Activated T-helper 17 cell treated with anti-CD3 and anti-CD28 coated beads, Interleukin-2, amount 50 U/mL, for 72 hours (primary cell): ENCODE results near the gene TAMALIN. TPM values are rescaled to one million over a fixed set of nuclear protein-coding genes. Genes with fewer than 3 reads are reported as not detected.

Experiments used
- ATAC-seq: fragments of 150-1000 bp; cut with Tn5 transposase; replicated peaks from 2 replicates; pipeline ENCODE4 v1.10.0; 2021; ENCODE audit warnings: mild to moderate bottlenecking, moderate library complexity
- H3K27ac Mint-ChIP-seq: one replicate; pipeline ENCODE4 v1.8.0; 2022; ENCODE audit warnings: mixed read lengths
- H3K27me3 Mint-ChIP-seq: one replicate; pipeline ENCODE4 v1.8.0; 2022; ENCODE audit warnings: mixed read lengths
- H3K36me3 Mint-ChIP-seq: one replicate; pipeline ENCODE4 v1.8.0; 2022; ENCODE audit warnings: low read depth, mild to moderate bottlenecking, mixed read lengths
- H3K4me1 Mint-ChIP-seq: one replicate; pipeline ENCODE4 v1.8.0; 2022; ENCODE audit warnings: mixed read lengths
- H3K4me3 Mint-ChIP-seq: one replicate; pipeline ENCODE4 v1.8.0; 2022; ENCODE audit warnings: mild to moderate bottlenecking, mixed read lengths
- H3K9me3 Mint-ChIP-seq: one replicate; pipeline ENCODE4 v1.8.0; 2022; ENCODE audit warnings: mixed read lengths
- total RNA-seq, 2 donors: library from RNA; stranded (reverse); gene quantifications; one replicate each; pipeline ENCODE4 v1.2.3, GENCODE V29; 2022

Gene TAMALIN
- total RNA-seq, 2 donors from 2014 or later: 3.5 to 26.3 TPM

GRCh38 chr12:52003016-52003550, 3.7 kb upstream of the TAMALIN start:
- H3K27ac Mint-ChIP-seq: no peak overlapping the region
- no peak overlapping the region for H3K4me3 Mint-ChIP-seq
- no peaks in the 10 kb centered on the region for H3K9me3 Mint-ChIP-seq
- no peak for ATAC-seq
- peaks cover 9% of the 10 kb centered on the region for H3K36me3 Mint-ChIP-seq
- H3K4me1 Mint-ChIP-seq: no peaks in the 10 kb centered on the region
- H3K27me3 Mint-ChIP-seq: no peaks in the 10 kb centered on the region

- no peak for ATAC-seq
- peaks cover 14% of the 10 kb centered on the region for H3K36me3 Mint-ChIP-seq
- no peaks in the 10 kb centered on the region for H3K27me3 Mint-ChIP-seq
- no peaks in the 10 kb centered on the region for H3K9me3 Mint-ChIP-seq
- no peak overlapping the region for H3K27ac Mint-ChIP-seq
- H3K4me3 Mint-ChIP-seq: no peak overlapping the region
- peaks cover 4% of the 10 kb centered on the region for H3K4me1 Mint-ChIP-seq
Observed at GRCh38 chr12:52003591-52003990, 3.2 kb upstream of the TAMALIN start.

GRCh38 chr12:52004042-52004648, 2.6 kb upstream of the TAMALIN start:
- ATAC-seq: no peak
- Mint-ChIP-seq H3K27me3 (no peaks in the 10 kb centered on the region), H3K4me1 (peaks cover 4% of the 10 kb centered on the region), H3K36me3 (peaks cover 20% of the 10 kb centered on the region), H3K9me3 (no peaks in the 10 kb centered on the region), H3K4me3 (no peak overlapping the region), H3K27ac (no peak overlapping the region)

- peaks cover 4% of the 10 kb centered on the region for H3K4me1 Mint-ChIP-seq
- no peak for ATAC-seq
- peak overlapping the region; percentile 78 for H3K4me3 Mint-ChIP-seq
- H3K36me3 Mint-ChIP-seq: peaks cover 25% of the 10 kb centered on the region
- no peaks in the 10 kb centered on the region for H3K9me3 Mint-ChIP-seq
- no peaks in the 10 kb centered on the region for H3K27me3 Mint-ChIP-seq
- no peak overlapping the region for H3K27ac Mint-ChIP-seq
Observed at GRCh38 chr12:52005218-52005902, 1.4 kb upstream of the TAMALIN start.

- ATAC-seq: peak; percentile 16
- no peaks in the 10 kb centered on the region for H3K9me3 Mint-ChIP-seq
- H3K36me3 Mint-ChIP-seq: peaks cover 32% of the 10 kb centered on the region
- no peak overlapping the region for H3K27ac Mint-ChIP-seq
- H3K4me3 Mint-ChIP-seq: peak overlapping the region; percentile 78
- H3K27me3 Mint-ChIP-seq: no peaks in the 10 kb centered on the region
- peaks cover 4% of the 10 kb centered on the region for H3K4me1 Mint-ChIP-seq
Observed at GRCh38 chr12:52005903-52006703, 643 bp upstream of the TAMALIN start.

DNA sequence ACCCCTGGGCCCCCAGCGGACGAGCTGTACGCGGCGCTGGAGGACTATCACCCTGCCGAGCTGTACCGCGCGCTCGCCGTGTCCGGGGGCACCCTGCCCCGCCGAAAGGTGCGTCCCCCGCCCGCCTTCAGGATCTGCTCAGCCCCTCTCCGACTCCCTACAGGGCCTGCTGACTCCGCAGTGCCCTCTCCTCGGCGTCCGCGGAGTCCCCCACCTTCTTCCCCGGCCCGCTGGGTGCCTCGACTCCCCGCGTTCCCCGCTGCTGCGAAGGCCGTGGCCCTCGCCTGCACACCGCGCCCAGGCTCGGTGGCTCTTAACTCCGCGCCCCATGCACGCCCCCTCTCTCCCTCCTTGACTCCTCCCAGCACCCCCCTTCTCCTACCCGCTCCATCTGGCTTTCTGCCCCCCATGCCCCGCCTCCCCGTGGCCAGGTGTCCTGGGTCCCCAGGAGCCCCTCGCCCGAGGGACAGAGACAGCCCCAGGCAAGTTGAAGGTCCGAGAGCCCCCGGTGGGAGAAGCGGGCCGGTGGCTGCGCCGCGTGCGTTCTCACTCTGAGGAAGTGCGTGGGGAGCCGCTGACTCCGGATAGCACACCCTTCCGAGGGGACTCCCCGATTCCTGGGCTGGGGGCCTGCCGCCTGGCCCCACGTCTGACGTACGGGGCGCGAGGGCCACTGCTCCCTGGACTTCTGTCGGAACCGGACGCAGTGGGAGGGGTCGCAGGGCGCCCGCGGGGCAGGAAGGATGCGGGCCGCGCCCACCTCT, 594 bp downstream of the TAMALIN start:
- peak overlapping the region; percentile 78 for H3K27ac Mint-ChIP-seq
- H3K4me1 Mint-ChIP-seq: peaks cover 4% of the 10 kb centered on the region
- peaks cover 44% of the 10 kb centered on the region for H3K36me3 Mint-ChIP-seq
- no peaks in the 10 kb centered on the region for H3K27me3 Mint-ChIP-seq
- ATAC-seq: peak; percentile 64
- no peaks in the 10 kb centered on the region for H3K9me3 Mint-ChIP-seq
- H3K4me3 Mint-ChIP-seq: peak overlapping the region; percentile 80

DNA sequence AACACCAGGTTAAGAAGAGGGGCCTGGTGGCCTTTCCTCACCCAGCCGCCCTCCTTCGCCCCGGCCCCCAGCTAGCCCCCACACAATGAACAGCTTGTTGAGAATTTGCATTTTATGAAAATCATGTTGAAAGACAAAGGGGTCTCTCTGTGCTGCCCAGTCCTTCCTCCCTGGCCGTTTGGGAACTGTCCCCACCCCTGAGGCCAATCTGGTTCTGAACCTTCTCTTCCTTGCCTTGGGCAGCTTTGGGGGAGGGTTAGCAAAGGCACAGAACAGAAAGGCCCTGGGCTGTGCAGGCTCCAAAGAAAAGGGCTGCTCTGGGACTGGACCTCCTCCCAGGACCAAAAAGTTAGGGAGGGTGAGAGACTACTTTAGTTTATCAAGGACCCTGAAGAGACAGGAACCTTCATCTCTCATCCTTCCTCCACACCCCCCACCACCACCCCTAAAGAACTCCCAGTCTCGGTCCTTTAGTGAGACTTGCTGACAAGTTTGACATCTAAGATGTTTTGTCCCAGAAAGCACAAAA, 1.3 kb downstream of the TAMALIN start:
- Mint-ChIP-seq H3K27me3 (no peaks in the 10 kb centered on the region), H3K36me3 (peaks cover 48% of the 10 kb centered on the region), H3K4me1 (peaks cover 4% of the 10 kb centered on the region), H3K27ac (peak overlapping the region; percentile 78), H3K9me3 (no peaks in the 10 kb centered on the region), H3K4me3 (peak overlapping the region; percentile 80)
- ATAC-seq: no peak

DNA sequence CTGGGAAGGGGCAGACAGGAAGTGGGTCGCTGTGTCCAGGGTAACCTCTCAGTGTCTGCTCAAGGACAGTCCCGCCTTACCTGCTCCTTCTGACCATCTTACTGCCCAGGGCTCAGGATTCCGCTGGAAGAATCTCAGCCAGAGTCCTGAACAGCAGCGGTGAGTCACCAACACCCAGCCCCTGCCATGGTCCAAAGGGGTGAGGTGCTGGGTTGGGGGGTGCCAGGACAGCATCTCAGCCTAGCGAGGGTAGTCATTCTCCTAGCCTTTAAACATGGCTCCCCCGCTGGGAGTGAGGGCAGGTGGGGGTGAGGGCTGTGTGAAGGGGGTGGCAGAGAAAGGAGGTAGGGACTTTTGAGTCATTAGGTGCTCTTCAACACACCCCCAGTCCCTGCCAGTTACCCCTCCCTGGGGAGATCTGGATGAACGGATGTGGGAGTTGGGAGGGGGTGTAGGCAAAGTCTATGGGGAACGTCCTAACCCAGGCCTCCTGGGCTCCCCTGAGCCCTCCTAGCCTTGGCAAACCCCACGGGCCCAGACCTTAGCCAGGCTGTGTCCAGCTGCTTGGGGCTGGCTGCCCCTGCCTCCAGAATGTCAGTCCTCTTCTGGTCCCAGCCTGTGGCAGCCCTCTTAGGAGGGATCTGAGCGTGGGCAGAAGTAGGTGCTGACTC, 2.5 kb downstream of the TAMALIN start:
- Mint-ChIP-seq H3K36me3 (peaks cover 59% of the 10 kb centered on the region), H3K4me1 (peaks cover 4% of the 10 kb centered on the region)

GRCh38 chr12:52010152-52010622, 3.4 kb downstream of the TAMALIN start:
- H3K27ac Mint-ChIP-seq: no peak overlapping the region
- H3K27me3 Mint-ChIP-seq: no peaks in the 10 kb centered on the region
- no peaks in the 10 kb centered on the region for H3K9me3 Mint-ChIP-seq
- no peak overlapping the region for H3K4me3 Mint-ChIP-seq
- ATAC-seq: no peak
- peaks cover 60% of the 10 kb centered on the region for H3K36me3 Mint-ChIP-seq
- peaks cover 4% of the 10 kb centered on the region for H3K4me1 Mint-ChIP-seq

More for the DNA sequence above, 2.5 kb downstream of the TAMALIN start:
- Mint-ChIP-seq H3K27ac (no peak overlapping the region), H3K9me3 (no peaks in the 10 kb centered on the region), H3K27me3 (no peaks in the 10 kb centered on the region), H3K4me3 (peak overlapping the region; percentile 80)
- ATAC-seq: no peak

DNA sequence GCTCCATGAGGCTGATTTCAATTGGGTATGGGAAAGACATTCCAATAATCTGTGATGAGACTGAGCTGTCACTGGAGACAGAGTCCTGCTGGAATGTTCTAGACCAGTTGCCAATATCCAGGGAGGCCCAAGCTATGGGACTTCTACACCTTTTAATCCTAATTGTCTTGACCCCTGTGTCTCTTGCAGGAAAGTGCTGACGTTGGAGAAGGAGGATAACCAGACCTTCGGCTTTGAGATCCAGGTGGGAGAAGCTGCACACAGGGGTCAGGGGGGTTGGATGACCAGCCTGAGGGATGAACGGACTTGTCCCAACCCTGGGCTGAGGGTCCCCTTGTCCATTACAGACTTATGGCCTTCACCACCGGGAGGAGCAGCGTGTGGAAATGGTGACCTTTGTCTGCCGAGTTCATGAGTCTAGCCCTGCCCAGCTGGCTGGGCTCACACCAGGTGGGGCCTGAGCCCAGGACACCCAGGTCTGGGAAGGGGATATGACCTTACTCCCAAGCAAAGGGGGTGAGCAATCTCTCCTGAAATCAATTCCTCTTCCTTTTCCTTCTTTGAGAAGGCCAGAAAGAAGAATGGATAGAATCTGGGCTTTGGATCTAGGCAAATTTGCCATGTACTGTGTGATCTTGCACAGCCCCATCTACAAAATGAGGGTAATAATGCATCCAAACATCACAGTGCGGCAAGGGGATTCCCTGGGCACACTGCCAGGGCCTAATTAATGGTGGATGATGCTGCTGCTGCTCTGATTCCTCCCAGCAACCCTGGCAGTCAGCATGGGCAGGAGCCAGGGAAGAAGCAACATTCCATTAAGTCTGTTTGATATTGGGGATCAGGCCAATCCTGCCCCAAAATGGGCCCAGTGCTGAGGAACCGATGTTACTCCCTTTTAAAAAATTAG, 4.2 kb downstream of the TAMALIN start:
- no peak for ATAC-seq
- no peaks in the 10 kb centered on the region for H3K9me3 Mint-ChIP-seq
- H3K4me3 Mint-ChIP-seq: no peak overlapping the region
- no peaks in the 10 kb centered on the region for H3K27me3 Mint-ChIP-seq
- H3K4me1 Mint-ChIP-seq: peaks cover 4% of the 10 kb centered on the region
- peaks cover 62% of the 10 kb centered on the region for H3K36me3 Mint-ChIP-seq
- no peak overlapping the region for H3K27ac Mint-ChIP-seq

DNA sequence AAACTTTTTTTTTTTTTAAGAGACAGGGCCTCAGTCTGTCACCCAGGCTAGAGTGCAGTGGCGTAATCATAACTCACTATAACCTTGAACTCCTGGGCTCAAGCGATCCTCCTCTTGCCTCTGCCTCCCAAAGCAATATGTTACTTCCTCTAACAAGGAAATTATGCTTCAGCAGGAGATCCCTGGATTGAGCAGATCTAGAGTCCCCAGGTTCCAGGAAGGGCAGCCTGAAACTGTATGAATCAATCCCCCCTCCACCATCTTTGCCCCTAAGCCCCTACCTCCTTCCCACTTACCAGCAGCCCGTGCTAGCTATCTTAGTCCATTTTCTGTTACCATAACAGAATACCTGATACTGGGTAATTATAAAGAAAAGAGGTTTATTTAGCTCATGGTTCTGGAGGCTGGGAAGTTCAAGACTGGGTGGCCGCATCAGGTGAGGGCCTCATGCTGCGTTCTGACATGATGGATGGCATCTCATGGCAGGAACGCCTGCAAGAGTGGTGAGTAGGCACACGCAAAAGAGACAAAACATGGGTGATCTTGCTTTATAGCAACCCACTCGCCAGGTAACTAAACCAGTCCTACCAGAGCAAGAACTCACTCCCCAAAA, 5.0 kb downstream of the TAMALIN start:
- Mint-ChIP-seq H3K4me1 (peaks cover 4% of the 10 kb centered on the region), H3K4me3 (no peak overlapping the region), H3K9me3 (no peaks in the 10 kb centered on the region), H3K27me3 (no peaks in the 10 kb centered on the region), H3K27ac (no peak overlapping the region), H3K36me3 (peaks cover 70% of the 10 kb centered on the region)
- ATAC-seq: no peak

DNA sequence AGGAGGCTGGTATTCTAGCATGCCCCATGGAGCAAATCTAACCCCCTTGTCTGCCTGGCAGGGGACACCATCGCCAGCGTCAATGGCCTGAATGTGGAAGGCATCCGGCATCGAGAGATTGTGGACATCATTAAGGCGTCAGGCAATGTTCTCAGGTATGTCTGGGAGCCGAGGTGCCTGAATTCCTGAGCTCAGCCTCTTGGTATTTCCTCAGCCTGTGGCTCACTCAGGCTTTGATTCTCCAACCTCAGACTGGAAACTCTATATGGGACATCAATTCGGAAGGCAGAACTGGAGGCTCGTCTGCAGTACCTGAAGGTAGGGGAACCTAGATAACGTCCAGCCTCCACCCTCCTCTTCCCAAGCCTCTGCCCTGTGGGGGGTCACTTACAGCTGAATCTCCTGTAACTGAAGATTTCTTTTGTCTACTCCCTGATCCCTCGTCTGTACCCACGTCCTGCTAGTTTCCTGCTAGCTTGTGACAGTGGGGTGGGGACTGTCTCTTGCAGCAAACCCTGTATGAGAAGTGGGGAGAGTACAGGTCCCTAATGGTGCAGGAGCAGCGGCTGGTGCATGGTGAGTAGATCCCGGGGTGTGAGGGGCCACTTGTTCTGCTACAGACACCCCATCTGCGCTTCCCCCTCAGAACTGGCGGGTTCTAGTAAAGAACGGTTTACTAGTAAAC, 7.0 kb downstream of the TAMALIN start:
- Mint-ChIP-seq H3K4me3 (no peak overlapping the region), H3K9me3 (no peaks in the 10 kb centered on the region), H3K36me3 (peaks cover 54% of the 10 kb centered on the region), H3K27me3 (no peaks in the 10 kb centered on the region), H3K4me1 (no peaks in the 10 kb centered on the region), H3K27ac (no peak overlapping the region)
- ATAC-seq: no peak
